AG09309 (cell line): ENCODE measurements around the gene ZPLD1.

ENCODE experiments used
- DNase-seq: peaks from one replicate; pipeline ENCODE4 v3.0.0-alpha.2; 2010; ENCODE audit warnings: low read depth
- H3K4me3 ChIP-seq: 2 replicates; pipeline ENCODE4 v1.5.1; 2011; ENCODE audit warnings: mild to moderate bottlenecking, low read depth, low read length, moderate library complexity; ENCODE audit not compliant: control insufficient read depth
- TF ChIP-seq, protein P1 (sequence below): IDR thresholded peaks from 2 replicates; pipeline ENCODE4 v1.5.1; 2011; ENCODE audit warnings: mild to moderate bottlenecking, low read depth, low read length, inconsistent platforms; ENCODE audit not compliant: insufficient read depth, control insufficient read depth; ENCODE audit errors: missing control alignments

Gene ZPLD1

DNA sequence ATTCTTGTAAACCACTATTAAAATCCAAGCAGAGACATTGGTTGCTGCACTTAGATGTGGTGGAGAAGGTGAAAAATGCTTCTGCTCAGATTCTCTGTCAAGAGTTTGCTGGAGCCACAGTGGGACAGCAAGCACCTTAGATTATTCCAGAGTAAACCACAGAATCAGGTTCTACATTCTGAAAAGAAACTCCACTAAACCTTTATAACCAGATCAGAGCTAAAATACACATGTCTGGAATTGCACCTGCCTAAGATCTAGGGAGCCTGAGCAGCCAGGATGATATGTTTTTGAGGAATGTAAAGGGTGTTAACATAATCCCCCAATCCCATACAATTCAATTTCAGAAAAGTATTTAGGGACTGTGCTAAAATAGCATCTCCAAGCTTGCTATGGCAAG is at the start of gene ZPLD1:
ZPLD1 (plus strand) TSS at position 301 of the 400 bp plus-strand sequence. CDS start 3,473 bp downstream, outside the sequence.
- TF ChIP-seq, protein P1, sequence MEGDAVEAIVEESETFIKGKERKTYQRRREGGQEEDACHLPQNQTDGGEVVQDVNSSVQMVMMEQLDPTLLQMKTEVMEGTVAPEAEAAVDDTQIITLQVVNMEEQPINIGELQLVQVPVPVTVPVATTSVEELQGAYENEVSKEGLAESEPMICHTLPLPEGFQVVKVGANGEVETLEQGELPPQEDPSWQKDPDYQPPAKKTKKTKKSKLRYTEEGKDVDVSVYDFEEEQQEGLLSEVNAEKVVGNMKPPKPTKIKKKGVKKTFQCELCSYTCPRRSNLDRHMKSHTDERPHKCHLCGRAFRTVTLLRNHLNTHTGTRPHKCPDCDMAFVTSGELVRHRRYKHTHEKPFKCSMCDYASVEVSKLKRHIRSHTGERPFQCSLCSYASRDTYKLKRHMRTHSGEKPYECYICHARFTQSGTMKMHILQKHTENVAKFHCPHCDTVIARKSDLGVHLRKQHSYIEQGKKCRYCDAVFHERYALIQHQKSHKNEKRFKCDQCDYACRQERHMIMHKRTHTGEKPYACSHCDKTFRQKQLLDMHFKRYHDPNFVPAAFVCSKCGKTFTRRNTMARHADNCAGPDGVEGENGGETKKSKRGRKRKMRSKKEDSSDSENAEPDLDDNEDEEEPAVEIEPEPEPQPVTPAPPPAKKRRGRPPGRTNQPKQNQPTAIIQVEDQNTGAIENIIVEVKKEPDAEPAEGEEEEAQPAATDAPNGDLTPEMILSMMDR = no peak
- no peak within 1 kb of the TSS for H3K4me3 ChIP-seq
- DNase-seq = no peak

DNA sequence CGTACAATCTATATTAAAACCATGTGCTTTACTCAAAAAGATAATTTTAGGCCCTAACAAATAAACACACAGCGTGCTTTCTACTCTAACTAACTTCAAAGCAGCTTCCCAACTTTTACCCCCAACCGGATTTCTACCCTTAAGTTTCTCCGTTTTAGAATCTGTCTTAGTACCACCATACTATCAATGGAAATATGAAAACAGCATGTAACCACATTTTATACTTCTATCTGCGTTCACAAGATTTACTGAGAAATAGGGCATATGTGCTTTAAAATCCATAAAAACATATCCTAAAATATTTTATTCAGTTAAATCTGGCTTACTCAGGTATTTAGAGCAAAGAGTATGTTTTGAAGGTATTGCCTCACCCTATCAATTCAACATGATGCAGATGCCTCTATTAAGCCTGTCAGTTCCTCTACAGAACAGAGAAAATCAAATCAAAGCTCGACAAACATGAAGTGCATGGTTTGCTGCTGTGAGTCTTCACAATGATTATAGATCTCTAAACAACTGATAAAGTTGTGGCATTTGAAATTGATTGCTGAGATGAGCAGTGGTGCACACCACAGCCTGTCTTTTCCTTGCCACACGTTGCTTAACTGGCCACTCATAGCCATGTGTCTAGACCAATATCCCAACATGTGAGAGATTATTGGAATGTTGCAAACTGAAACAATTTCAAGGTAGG is 44.5 kb upstream of the ZPLD1 start:
- no peak for DNase-seq
- TF ChIP-seq, protein P1 = no peak
- H3K4me3 ChIP-seq = no peak overlapping the region

DNA sequence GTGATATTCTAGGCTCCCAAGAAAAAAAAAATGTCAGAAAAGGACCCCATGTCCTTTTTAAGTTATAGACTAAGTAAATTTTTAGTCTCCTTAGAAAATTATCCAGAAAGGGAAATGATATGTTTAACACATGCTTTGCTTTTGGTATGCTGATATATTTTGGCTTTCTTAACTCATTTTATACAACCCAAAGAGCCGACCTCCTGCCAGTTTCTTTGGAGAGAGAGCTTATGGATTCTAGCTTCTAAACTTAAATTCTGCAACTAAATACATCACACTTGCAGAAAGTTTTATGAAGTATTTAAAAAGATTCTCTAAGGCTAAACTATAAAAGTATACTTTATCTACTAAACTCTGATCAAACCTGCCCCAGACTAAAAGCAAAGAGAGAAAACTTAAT is 43.9 kb upstream of the ZPLD1 start:
- no peak for DNase-seq
- no peak overlapping the region for H3K4me3 ChIP-seq
- TF ChIP-seq, protein P1 = no peak

DNA sequence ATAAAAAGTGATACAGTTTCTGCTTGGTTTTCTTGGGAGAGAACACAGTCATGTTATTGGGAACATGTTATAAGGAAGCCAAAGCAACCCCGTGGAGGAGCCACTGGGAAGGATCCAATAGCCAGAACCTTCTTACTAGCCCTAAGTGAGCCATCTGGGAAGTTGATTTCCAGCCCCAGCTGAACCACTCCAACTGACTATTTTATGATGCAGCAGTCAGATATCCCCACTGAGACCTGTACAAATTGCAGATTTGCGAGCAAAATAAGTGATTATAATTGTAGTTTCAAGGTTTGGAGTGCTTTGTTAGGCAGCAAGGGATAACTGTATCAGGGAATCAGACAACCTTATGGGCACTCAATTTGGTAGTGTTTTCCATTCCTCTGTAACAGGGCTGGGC is 43.3 kb upstream of the ZPLD1 start:
- no peak overlapping the region for H3K4me3 ChIP-seq
- no peak for DNase-seq
- TF ChIP-seq, protein P1 = no peak

- TF ChIP-seq, protein P1 = no peak
- no peak for DNase-seq
- no peak overlapping the region for H3K4me3 ChIP-seq
These were observed 40.3 kb upstream of the ZPLD1 start for GRCh38 chr3:102394517-102394916.

GRCh38 chr3:102398176-102398575 is 36.6 kb upstream of the ZPLD1 start:
- TF ChIP-seq, protein P1 = no peak
- DNase-seq = no peak

More at GRCh38 chr3:102398176-102398575, 36.6 kb upstream of the ZPLD1 start:
- H3K4me3 ChIP-seq = no peak overlapping the region
